ENCODE measurements around the gene SIX6. TPM values are rescaled to one million over a fixed set of nuclear protein-coding genes. Genes with fewer than 3 reads are reported as not detected.
A peak's percentile ranks its signal among the peaks of the same experiment; 100 is the strongest.
"Not testable (repeated sequence)": the region's sequence is repeated elsewhere in the genome, so short reads cannot be mapped to it uniquely, and the experiment has no call there.

Gene SIX6
- total RNA-seq (2014; rRNA removed; shearing (Covaris generic)): not detected in 2 replicates

DNA sequence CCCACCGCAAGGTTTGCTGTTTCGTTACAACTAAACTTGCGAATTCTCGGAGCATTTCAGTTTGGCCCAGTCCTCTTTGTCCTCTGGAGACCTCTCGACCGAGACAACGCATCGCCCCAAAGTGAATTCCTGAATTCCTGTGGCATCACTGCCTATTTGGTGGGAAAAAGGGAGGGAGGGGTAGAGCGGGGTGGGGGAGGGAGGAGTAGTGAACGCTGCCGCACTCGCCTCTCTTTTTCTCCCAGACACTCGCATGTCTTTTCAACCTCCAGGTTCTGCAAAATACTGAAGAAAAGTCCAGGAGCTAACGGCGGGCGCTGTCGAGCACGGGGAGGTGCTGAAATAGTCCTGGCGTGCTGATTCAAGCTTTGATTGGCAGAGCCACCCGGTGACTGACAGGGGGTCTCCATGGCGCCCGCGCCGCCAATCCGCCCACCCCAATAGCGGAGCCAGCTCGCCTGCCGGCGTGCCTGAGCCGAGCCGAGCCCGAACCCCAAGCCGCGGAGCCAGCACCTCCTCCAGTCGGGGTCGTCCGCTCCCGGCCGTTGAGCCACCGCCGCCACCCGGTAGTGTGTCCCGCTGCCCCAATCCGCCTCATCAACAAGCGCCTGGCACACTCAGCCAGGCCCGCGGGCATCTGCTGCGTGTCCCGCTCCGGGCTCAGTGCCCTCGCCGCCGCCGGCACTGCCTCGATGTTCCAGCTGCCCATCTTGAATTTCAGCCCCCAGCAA, at the start of gene SIX6:
TSS of gene SIX6 (plus strand) at position 440 of the 731 bp plus-strand sequence. CDS start at position 693, 253 bp downstream.
- DNase-seq (ENCODE audit: low spot score): no peak

DNA sequence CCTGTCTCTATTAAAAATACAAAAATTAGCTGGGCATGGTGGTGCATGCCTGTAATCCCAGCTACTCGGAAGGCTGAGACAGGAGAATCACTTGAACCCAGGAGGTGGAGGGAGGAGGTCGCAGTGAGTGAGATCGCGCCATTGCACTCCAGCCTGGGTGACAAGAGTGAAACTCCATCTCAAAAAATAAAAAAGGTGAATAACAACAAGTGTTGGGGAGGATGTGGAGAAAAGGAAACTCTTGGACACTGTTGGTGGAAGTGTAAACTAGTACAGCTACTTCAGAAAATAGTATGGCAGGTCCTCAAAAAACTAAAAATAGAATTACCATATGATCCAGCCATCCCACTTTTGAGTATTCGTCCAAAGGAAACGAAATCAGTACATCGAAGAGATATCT, 28.7 kb upstream of the SIX6 start:
- DNase-seq (ENCODE audit: low spot score): not testable (repeated sequence)

GRCh38 chr14:60482743-60483142, 26.2 kb upstream of the SIX6 start:
- DNase-seq (ENCODE audit: low spot score): peak; percentile 50

DNA sequence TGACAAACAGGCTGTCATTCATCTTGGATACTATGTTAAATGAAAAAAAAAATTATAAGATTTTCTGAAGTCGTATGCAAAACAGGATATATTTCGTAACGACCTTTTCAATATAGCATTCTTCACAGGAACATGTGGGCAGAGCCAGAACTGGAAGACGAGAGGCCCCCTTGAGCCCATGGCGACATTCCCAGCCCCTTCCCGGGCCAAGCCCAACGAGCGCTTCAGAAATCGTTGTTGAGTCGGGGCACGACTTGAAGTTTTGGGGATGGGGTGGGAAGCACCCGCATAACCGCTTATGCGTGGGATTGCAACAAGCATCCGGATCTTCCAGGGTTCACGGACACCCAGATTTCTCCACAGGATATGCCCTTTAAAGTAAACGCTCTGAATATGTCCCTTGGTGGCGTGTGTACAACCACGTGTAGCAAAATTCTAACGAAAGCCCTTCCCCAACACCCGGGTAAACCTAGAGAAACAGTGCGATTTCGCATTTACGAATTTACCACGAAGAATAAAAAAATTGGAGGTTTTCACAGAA, 23.8 kb upstream of the SIX6 start:
- no peak for DNase-seq (ENCODE audit: low spot score)

- DNase-seq (ENCODE audit: low spot score): no peak
Observed at GRCh38 chr14:60485598-60486251, 23.2 kb upstream of the SIX6 start, which contains the start of gene C14orf39. C14orf39 (minus strand) TSS chr14:60486063; CDS start chr14:60485078, 985 bp downstream.

DNA sequence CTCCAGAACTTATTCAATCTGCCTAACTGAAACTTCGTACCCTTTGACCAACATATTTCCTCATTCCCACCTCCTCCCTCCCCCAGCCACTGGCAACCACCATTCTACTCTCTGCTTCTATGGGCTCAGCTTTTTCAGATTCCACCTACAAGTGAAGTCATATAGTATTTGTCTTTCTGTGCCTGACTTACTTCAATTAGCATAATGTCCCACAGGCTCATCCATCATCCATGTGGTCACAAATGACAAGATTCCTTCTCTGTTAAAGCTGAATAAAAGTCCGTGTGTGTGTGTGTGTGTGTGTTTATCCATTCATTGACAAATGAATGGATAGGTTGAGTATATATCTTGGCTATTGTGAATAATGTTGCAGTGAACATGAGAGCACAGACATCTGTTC, 21.7 kb upstream of the SIX6 start:
- no peak for DNase-seq (ENCODE audit: low spot score)

- no peak for DNase-seq (ENCODE audit: low spot score)
Observed at GRCh38 chr14:60488175-60488574, 20.8 kb upstream of the SIX6 start.

GRCh38 chr14:60490270-60490669, 18.7 kb upstream of the SIX6 start:
- no peak for DNase-seq (ENCODE audit: low spot score)

DNA sequence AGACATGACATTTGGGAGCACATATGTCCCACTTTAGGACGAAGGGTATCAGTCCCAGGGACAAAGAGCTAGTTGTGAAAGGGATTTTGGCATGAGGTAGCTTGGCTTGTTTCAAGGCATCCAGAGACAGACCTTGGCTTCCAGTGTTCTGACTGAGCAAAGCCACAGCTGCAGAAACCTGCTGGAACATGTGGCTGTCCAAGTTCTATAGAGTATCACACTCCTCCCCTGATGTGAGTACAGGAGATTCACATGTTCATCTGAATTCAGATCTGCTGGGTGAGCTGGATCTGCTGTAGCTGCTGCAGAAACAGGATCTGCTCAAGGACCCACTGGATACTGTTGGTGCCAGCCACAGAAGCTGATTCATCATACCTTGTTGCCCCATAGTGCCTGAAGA, 13.0 kb upstream of the SIX6 start:
- no peak for DNase-seq (ENCODE audit: low spot score)

- no peak for DNase-seq (ENCODE audit: low spot score)
Observed at GRCh38 chr14:60502541-60502940, 6.4 kb upstream of the SIX6 start.

DNA sequence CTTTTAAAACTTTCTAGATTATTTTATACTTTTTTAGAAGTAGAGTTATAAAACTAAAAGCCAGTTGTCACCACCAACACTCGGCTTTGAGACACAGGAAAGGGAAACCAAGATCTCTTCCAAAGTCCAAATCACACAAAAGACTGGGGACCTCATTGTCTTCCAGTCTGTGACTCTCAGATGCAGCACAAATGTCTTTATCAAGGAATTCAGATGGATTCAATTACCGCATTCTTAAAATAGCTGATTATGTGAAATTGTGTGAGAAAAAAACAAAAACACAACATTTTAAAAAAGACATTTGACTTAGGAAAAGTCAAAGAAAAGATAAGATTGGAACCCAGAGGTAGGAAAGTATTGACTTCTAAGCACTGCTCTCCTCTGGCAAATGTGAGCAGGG, 3.5 kb upstream of the SIX6 start:
- DNase-seq (ENCODE audit: low spot score): no peak

DNA sequence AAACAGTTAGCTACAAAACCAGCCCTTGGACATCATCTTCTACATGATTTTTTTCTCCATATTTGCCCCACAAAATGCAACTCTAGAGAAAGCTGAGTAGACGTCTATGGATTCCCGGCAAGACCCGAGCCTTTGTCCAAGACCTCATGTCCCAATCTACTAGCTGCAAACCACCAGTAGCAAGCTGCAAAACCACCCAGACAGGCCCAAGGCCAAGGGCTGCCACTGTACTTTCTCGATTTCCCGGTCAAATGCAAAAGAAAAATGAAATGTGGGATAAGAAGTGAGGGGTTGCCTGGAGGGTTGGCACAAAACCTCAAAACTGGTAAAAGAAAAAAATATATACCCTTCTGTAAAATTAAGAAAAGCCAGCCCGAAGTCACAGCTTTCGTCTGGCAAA, 2.9 kb upstream of the SIX6 start:
- DNase-seq (ENCODE audit: low spot score): no peak

DNA sequence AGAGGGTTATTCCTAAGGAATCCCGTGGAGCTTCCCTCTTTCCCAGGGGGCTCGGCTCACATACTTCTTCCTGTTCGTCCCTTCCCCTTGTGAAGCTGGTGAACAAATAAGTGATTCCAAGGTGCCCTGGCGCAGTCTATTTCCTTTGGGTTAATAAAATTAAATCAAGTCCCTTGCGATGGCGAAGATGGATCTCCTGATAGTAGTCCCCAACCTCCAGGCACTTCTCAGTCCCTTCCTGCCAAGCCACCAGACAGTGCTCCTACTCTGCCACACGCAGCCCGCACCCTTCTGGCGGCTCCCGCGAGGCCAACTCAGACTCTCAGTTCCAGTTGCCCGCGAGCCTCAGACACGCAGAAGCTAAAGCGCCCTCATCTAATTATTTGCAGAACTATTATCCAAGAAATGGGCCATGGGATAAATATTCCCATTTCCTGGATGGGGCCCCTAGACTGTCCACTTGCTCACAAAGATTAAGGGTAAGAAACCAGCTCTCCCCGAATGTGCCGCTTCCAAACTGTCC, 2.4 kb upstream of the SIX6 start:
- no peak for DNase-seq (ENCODE audit: low spot score)

GRCh38 chr14:60506985-60507829, 1.7 kb upstream of the SIX6 start:
- no peak for DNase-seq (ENCODE audit: low spot score)

- DNase-seq (ENCODE audit: low spot score): no peak
Observed at GRCh38 chr14:60508363-60508706, 611 bp upstream of the SIX6 start.

- no peak for DNase-seq (ENCODE audit: low spot score)
Observed at GRCh38 chr14:60509438-60510253, 700 bp downstream of the SIX6 start.

GRCh38 chr14:60510254-60510950, 1.5 kb downstream of the SIX6 start:
- no peak for DNase-seq (ENCODE audit: low spot score)

GRCh38 chr14:60510951-60511599, 2.1 kb downstream of the SIX6 start:
- DNase-seq (ENCODE audit: low spot score): no peak

GRCh38 chr14:60512126-60512525, 3.2 kb downstream of the SIX6 start:
- no peak for DNase-seq (ENCODE audit: low spot score)

GRCh38 chr14:60512973-60513571, 4.1 kb downstream of the SIX6 start:
- DNase-seq (ENCODE audit: low spot score): no peak

Measured in H4 (cell line).